AG04450 (cell line): ENCODE data around the gene KRTAP2-1. TPM values are rescaled to one million over a fixed set of nuclear protein-coding genes. Genes with fewer than 3 reads are reported as not detected.
"Not testable (repeated sequence)": the region's sequence is repeated elsewhere in the genome, so short reads cannot be mapped to it uniquely, and the experiment has no call there.

Source experiments
- CTCF ChIA-PET: fragments of 300-600, 350-600 bp; formaldehyde crosslinking; extraction: SDS; loops from one replicate; lab custom pipeline; 2022; ENCODE audit warnings: antibody characterized with exemption, inconsistent platforms; lab: Charles Lee
- POLR2A ChIA-PET: fragments of 350-600 bp; formaldehyde crosslinking; extraction: SDS; loops from one replicate; lab custom pipeline; 2021; ENCODE audit warnings: antibody characterized with exemption, inconsistent platforms; lab: Yijun Ruan, JAX
- DNase-seq: peaks from one replicate; pipeline ENCODE4 v3.0.0-alpha.2; 2011; ENCODE audit warnings: low read depth, low spot score
- H3K27ac ChIP-seq: one replicate; pipeline ENCODE4 v1.5.1; 2012; ENCODE audit warnings: low read depth, low read length, control low read depth
- H3K27me3 ChIP-seq: one replicate; pipeline ENCODE4 v1.6.0; 2012; ENCODE audit warnings: low read length; ENCODE audit not compliant: control insufficient read depth, insufficient read depth
- H3K4me3 ChIP-seq: 2 replicates; pipeline ENCODE4 v1.5.1; 2011; ENCODE audit warnings: mild to moderate bottlenecking, low read depth, low read length, control low read depth
- H3K9me3 ChIP-seq: 2 replicates; pipeline ENCODE4 v1.5.1; 2012; ENCODE audit warnings: low read length; ENCODE audit not compliant: control insufficient read depth, insufficient read depth
- CTCF ChIP-seq: IDR thresholded peaks from 2 replicates; pipeline ENCODE4 v1.5.1; 2011; ENCODE audit warnings: low read depth, low read length, control low read depth, inconsistent platforms
- polyA minus RNA-seq: library from RNA; depleted of rRNA, polyadenylated mRNA; stranded (reverse); fragments of >200 nt; gene quantifications from 2 replicates; pipeline ENCODE4 v1.2.3, GENCODE V29; 2011; rRNA and poly(A)+ RNA removed
- polyA plus RNA-seq: library from polyadenylated mRNA; depleted of rRNA; stranded (reverse); fragments of >200 nt; gene quantifications from 2 replicates; pipeline ENCODE4 v1.2.3, GENCODE V29; 2011; rRNA removed

Gene KRTAP2-1
- polyA plus RNA-seq (not detected in 2 replicates), polyA minus RNA-seq (not detected in 2 replicates)

DNA sequence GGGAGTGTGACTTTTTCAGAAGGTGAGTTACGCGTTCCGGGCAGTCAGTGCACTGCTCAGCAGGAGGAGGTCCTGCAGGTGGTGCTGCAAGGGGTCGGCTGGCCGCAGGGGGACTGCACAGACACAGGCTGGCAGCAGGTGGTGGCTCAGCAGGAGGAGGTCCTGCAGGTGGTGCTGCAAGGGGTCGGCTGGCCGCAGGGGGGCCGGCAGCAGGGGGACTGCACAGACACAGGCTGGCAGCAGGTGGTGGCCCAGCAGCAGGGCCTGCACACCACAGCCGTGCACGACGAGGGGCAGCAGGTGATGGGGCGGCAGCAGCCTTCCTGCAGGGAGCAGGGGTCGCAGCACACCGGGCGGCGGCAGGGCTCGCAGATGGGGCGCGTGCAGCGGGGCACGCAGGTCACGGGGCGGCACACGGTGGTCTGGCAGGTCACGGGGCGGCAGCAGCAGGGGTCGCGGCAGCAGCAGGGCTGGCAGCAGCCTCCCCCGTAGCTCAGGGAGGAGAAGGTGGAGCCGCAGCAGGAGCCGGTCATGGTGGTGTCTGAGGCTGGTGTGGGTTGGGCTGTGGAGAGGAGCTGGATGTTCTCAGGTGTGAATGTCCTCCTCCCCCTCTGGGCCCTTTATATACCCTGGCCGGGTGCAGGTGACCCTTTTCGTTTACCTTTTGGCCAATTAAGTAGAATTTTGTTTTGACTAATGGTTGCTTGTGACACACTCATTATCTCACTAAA lies at the start of gene KRTAP2-1:
Gene KRTAP2-1, minus strand, starts transcription at position 582 of the 731 bp plus-strand sequence. Its CDS starts 49 bp downstream, at position 533.
- POLR2A ChIA-PET, CTCF ChIA-PET, H3K9me3 ChIP-seq, H3K27me3 ChIP-seq, DNase-seq, H3K4me3 ChIP-seq: not testable (repeated sequence)
- H3K27ac ChIP-seq: peak within 1 kb of the TSS; percentile 57

GRCh38 chr17:41096055-41096454 lies 48.9 kb upstream of the KRTAP2-1 start:
- CTCF ChIA-PET: no interaction called here
- H3K27ac ChIP-seq: no peak overlapping the region
- DNase-seq: no peak
- H3K9me3 ChIP-seq: no peaks in the 10 kb centered on the region
- H3K27me3 ChIP-seq: no peaks in the 10 kb centered on the region
- POLR2A ChIA-PET: no interaction called here
- H3K4me3 ChIP-seq: no peak overlapping the region
- TF ChIP-seq CTCF: no peak

DNA sequence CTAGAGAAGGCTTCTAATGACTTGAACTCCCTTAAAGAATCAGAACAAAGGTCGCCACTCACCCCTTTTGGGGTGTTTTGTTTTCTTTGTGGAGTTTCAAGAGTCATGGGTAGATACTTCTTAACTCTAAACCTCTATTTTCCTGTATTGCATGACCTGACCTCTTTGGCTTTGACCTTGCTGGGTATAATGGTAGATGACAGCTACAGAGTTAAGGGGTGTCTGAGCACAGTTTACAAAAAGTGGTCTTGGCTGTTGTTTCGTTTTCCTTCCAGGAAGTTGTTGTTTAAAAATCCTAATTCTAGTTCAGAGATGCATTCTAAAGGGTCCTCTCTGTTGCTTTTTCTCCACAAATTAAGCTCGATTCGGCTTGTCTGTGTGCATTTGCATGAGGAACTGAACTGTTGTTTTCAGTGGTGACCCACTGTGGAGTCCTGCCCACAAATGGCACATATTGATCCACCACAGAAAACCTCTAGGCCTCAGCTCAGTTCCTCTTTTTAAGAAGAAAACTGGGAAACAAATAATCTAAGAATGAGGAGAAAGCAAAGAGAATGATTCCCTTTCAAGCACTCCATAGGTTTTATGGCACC lies 41.7 kb upstream of the KRTAP2-1 start:
- CTCF ChIA-PET: interaction anchor here (0.7 kb wide), 1 partner anchor 9 kb away, joined by 4 read pairs; no protein-coding TSS in a partner anchor
- H3K9me3 ChIP-seq, H3K27me3 ChIP-seq, H3K27ac ChIP-seq, POLR2A ChIA-PET, H3K4me3 ChIP-seq, DNase-seq: not testable (repeated sequence)

GRCh38 chr17:41084100-41084856 lies 37.2 kb upstream of the KRTAP2-1 start, which contains the start of gene KRTAP4-7:
KRTAP4-7 (plus strand) TSS chr17:41084150; CDS start chr17:41084207, 57 bp downstream.
- CTCF ChIA-PET, H3K27ac ChIP-seq, H3K27me3 ChIP-seq, DNase-seq, POLR2A ChIA-PET, H3K4me3 ChIP-seq, H3K9me3 ChIP-seq: not testable (repeated sequence)

GRCh38 chr17:41083427-41083826 lies 36.3 kb upstream of the KRTAP2-1 start:
- CTCF ChIA-PET, POLR2A ChIA-PET, H3K27ac ChIP-seq, H3K27me3 ChIP-seq, H3K4me3 ChIP-seq, H3K9me3 ChIP-seq, DNase-seq: not testable (repeated sequence)

- POLR2A ChIA-PET: no interaction called here
- no peak for DNase-seq
- no peaks in the 10 kb centered on the region for H3K9me3 ChIP-seq
- TF ChIP-seq CTCF: no peak
- no peaks in the 10 kb centered on the region for H3K27me3 ChIP-seq
- H3K27ac ChIP-seq: no peak overlapping the region
- no peak overlapping the region for H3K4me3 ChIP-seq
- CTCF ChIA-PET: no interaction called here
These were observed 35.5 kb upstream of the KRTAP2-1 start for GRCh38 chr17:41082626-41083025.
